ENCODE data around the gene ZFAND3.

The ZFAND3 gene

DNA sequence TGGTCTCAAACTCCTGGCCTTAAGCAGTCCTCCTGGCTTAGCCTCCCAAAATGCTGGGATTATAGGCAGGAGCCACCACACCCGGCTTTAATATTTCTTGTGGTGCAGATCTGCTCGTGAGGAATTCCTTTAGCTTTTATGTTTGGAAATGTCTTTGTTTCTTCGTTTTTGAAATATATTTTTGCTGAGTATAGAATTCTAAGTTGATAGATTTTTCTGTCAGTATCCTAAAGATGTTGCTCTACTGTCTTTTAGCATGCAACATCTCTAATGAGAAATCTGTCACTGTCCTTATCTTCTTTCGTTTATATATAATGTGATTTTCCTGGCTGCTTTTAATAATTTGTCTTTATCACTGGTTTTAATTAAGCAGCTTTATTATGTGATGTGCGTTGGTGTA lies 75.1 kb downstream of the ZFAND3 start:
- DNase-seq (ENCODE audit: low read depth): no peak

DNA sequence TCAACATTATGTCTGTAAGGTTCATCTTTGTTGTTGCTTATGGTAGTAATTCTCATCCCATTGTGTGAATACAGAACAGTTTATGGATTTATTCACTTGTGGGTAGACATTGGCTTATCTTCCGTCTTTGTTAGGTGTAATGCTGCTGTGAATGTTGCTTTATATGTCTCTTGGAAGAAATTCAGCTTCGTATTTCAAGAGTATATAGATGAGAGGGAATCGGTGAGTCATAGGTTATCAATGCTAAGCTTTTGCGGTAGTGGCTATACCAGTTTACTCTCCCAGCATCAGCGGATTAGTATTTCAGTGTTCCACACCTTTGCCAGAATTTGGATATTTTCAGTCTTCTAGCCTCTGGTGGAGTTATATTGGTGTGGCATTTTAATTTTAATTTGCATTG lies 77.8 kb downstream of the ZFAND3 start:
- DNase-seq (ENCODE audit: low read depth): no peak

DNA sequence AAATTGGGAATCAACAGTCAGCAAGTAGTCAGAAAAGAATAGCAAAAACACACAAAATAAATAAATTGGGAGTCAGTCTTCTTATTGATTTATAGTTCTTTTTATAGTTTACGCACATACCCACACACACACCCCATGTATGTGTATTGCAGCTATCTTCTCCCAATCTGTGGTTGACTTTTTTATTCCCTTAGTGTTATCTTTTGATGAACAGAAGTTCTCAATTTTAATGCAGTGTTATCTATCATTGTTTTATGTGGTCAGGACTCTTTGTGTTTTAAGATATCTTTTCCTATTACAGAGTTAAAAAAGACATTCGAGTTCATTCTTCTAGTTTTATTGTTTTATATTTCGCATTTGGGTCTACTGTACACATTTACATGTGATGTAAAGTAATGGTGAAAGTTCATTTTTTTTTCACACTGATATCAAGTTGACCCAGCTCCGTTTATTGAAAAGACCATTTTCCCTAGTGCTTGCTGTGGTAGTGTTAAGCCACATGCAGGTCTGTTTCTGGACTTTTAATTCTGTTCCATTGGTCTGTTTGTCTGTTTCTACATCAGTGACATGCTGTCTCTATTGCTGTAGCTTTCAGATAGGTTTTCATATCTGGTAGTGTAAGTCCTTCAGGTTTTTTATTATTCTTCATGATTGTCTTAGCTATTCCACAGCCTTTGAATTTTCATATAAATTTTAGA lies 78.4 kb downstream of the ZFAND3 start:
- DNase-seq (ENCODE audit: low read depth): no peak

DNA sequence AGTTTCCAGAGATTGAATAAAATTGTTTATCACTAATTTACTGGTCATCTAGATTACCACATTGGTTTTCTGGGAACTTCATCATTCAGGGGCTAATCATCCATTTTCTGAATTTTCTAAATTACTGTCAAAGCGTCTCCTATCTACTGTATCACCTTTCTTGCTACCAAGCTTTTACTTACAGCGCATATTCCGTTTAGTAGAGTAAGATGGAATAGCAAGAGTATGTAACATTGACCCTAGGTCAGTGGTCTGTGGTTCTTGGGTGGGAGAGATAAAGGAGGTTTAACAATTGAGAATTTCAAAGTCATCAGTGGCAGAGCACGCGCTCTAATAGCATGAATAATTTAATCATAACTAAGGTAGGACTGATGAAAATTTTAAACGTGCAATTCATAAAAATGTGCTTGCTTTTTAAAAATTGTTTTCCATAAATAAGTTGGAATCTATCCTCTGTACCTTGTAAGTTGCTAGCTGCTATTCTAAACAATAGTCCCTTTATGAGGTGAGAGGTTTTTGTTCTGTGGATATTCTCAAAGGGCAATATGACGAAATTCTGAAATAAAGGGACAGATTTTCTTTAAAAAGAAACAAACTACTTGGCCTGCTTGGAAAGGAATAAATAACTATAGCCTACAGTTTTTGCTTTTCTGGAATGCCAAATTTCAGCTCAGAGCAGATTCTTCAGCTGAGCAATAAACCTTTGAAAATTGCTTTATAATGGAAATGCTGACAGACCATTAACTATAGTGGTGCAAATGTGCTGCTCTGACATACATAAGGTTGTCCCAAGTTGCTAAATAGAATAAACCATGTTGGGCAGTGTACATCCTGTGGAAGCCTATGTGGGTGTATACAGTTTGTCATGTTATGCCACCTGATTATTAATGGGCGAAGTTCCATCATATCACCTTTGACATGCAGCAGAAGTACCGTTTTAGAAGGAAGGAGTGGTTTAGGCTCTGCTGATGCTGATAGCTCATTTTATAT lies 84.1 kb downstream of the ZFAND3 start:
- no peak for DNase-seq (ENCODE audit: low read depth)

DNA sequence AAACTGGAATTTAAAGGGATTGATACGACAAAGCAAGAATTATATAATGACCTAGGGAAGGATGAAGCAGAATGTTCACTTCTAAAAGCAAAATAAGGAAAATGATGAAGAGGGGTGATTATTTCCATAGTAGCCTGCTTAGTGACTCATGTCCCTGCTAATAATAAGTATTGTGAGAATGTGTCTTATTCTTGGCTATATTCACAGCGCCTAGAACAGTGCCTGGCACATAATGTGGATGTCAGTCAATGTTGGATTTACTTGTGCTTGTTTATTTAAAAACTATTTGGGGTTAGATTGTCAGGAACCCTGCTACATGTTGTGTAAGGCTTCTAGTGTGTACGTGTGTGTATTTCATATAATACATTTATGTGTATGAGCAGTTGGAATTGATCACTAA lies 85.1 kb downstream of the ZFAND3 start:
- no peak for DNase-seq (ENCODE audit: low read depth)

DNA sequence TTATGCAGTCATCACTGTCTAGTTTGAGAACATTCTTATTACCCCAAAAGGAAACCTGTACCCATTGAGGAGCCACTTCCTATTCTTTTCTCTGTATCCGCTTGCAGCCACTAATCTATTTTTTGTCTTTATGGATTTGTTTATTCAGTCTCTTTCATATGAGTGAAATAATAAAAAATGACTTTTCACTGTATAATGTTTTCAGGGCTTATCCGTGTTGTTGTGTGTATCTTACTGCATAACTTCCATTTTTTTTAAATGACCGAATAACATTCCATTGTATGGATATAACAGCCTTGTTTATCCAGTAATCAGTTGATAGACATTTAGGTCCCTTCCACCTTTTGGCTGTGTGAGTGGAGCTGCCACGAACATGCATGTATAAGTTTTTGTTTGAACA lies 86.6 kb downstream of the ZFAND3 start:
- no peak for DNase-seq (ENCODE audit: low read depth)

DNA sequence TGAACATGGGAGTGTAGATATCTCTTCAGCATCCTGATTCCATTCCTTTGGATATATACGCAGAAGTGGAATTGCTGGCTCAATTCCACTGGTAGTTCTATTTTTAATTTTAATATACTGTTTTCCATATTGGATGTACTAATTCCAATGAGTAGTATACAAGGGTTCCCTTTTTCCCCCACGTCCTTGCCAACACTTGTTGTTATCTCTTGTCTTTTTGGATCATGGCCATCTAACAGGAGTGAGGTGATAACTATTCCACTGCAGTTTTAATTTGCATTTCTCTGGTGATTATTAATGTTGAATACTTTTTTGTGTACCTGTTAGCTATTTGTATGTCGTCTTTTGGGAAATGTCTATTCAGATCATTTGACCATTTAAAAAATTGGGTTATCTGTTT lies 91.5 kb downstream of the ZFAND3 start:
- no peak for DNase-seq (ENCODE audit: low read depth)

DNA sequence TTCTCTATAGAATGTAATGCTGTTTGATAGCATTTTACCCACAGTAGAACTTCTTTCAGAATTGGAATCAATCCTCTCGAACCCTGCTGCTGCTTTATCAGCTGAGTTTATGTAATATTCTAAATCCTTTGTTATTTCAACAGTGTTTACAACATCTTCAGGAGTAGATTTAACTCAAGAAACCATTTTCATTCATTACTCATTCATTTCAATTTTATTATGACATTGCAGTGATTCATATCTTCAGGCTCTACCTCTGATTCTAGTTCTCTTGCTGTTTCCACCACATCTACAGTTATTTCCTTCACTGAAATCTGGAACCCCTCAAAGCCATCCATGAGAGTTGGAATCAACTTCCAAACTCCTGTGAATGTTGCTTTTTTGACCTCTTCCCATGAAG lies 93.7 kb downstream of the ZFAND3 start:
- no peak for DNase-seq (ENCODE audit: low read depth)

DNA sequence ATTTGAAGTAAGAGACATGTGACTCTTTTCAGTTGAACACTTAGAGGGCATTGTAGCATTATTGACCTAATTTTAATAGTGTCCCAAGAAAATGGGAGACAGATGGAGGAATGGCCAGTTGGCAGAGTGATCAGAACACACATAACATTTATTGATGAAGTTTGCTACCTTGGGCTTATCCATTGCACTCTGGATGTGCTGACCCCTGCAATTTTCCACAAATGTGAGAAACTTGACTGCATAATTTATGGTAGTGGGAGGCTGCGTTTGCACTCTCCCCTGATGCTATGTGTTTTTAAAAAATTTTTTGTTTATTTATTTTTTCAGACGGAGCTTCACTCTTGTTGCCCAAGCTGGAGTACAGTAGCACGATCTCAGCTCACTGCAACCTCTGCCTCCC lies 95.9 kb downstream of the ZFAND3 start:
- no peak for DNase-seq (ENCODE audit: low read depth)

DNA sequence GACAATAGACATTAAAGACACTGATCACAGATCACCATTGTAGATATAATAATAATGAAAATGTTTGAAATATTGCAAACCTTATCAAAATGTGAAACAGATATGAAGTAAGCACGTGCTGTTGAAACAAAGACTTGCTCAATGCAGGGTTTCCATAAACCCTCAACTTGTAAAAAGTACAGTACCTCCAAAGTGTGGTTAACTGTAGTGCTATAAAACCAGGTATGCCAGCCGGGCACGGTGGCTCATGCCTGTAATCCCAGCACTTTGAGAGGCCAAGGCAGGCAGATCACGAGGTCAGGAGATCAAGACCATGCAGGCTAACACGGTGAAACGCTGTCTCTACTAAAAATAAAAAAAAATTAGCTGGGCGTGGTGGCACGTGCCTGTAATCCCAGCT lies 96.6 kb downstream of the ZFAND3 start:
- no peak for DNase-seq (ENCODE audit: low read depth)

DNA sequence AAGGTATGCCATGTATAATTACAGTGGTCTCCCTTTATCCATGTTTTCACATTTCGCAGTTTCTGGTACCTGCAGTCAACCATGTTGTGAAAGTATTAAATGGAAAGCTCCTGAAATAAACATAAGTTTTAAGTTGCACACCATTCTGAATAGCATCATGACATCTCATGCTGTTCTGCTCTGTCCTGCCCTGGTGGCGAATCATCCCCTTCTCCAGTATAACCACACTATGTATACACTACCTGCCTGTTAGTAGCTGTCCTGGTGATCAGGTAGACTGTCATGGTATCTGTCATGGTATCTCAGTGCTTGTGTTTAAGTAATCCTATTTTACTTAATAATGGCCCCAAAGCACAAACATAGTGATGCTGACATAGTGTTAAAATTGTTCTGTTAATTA lies 97.1 kb downstream of the ZFAND3 start:
- DNase-seq (ENCODE audit: low read depth): no peak

DNA sequence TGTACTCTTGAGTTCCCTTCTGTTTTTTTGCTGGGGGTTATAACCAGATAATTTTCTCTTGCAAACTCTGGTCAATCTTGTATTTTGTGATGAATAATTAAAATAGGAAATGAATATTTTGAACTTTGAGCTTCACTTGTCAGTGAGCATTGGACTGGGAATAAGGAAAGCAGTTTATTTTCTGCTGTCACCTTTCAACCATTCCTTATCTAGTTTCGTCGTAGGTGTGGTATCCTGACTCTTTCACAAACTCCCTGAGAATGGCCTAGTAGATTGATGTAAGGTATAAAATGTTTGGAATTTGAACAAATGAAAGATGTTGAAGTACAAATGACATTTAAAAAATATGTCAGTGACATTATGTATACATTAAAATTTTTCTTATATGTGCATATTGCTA lies 98.0 kb downstream of the ZFAND3 start:
- no peak for DNase-seq (ENCODE audit: low read depth)

DNA sequence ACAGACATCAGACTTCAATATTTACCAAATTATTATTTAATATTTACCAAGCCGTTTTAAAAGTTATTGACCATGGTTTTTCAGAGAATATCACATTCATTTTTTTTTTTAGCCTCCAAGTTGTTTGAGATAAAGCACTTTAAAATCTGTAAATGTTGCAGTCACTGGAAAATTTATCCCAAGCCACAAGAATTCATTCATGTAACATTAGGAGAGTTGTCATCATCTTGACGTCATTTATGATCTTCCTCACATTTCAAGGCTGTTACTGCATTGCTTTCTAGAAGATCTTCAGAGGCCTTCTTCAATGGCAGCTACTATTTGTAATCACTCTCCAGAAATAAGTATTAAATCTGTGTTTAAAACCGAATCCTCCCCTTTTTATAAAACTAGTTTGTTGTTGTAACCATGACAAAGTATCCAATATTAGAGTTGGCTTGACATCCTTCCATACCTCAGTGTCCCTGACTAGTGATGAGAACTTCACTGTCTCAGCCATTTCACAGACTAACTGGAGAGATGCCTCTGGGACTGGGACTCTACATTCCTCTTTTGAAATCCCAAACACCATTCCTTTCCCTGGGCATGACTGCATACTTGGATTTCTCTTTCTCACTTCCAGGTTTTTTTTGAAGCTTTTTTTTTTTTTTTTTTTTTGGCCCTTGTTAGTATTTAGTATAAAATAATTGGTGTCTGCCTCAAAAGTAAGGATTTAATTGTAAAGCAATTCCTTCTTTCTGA lies 100.1 kb downstream of the ZFAND3 start:
- no peak for DNase-seq (ENCODE audit: low read depth)

DNA sequence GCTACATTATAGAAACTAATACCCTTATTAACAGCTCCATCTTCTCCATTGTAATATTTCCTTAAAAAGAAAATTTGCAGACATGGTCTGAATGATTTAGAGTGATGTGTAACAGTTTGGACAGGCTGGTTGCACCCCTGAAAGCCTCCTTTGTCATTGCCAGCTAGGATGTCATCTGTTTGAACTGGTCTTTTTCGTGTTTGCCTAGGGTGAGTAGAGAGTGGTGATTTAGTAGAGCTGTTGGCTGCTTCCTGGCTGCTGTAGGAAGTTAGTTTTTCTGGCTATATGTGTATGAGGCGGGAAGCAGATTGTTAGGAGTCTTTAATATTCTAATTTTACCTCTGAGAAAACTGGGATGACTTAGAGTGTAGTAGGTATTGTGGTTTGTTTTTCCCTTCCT lies 101.1 kb downstream of the ZFAND3 start:
- no peak for DNase-seq (ENCODE audit: low read depth)

DNA sequence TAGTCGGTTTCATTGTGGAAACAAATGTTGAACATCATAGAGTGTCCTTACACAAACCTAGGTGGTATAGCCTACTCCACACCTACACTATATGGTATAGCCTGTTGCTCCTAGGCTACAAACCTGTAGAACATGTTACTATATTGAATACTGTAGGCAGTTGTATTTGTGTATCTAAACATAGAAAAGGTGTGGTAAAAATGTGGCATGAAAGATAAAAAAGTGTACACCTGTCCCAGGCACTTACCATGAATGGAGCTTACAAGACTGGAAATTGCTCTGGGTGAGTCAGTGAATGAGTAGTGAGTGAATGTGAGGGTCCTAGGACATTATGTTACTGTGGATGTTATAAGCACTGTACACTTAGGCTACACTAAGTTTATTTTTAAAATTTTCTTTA lies 103.0 kb downstream of the ZFAND3 start:
- DNase-seq (ENCODE audit: low read depth): no peak

DNA sequence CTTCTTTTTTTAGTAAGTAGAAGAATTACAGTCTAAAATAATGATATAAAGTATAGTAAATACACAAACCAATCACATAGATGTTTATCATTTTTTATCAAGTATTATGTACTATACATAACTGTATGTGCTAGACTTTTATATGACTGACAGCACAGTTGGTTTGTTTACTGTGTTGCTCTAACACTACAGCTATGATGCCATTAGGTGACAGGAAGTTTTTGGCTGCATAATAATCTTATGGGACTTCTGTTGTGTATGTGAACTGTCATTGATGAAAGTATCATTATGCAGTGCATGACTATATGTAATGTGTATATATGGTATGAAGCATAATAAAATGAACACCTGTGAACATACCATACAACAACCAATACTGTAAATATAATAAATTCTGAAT lies 104.0 kb downstream of the ZFAND3 start:
- DNase-seq (ENCODE audit: low read depth): no peak

DNA sequence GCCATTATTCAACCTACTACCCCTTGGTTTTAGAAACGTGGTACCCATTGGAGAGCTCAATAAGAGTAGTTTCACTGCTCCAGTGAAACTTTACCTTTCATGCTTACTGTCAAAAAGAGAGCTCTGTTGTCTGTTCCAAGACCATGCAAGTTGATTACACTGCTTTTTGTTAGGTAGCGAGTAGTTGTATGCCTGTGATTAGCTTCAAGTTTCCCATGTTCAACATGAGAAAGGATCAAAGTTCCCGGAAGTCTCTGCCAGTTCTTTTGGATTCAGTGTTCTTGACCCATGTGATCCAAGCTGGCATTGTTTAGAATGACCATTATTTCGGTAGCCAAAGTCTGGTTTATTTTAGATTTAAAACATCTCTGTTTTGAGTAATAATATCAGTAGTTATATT lies 107.1 kb downstream of the ZFAND3 start:
- no peak for DNase-seq (ENCODE audit: low read depth)

DNA sequence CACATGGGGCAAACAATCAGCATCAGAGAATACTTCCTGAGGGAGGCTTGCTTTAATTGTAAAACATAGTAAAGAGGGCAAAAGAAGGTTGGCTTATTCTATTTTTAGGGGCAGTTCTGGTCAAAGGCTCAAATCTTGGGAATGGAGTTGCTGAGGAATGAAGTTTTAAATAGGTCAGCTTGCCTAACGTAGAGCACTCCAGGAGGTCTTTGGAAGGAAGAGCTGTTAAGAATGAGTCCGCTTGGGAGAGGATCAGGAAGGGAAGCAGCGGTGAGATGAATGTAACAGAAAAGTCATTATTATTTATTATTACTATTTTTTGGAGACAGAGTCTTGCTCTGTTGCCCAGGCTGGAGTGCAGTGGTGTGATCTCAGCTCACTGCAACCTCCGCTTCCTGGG lies 108.7 kb downstream of the ZFAND3 start:
- no peak for DNase-seq (ENCODE audit: low read depth)

DNA sequence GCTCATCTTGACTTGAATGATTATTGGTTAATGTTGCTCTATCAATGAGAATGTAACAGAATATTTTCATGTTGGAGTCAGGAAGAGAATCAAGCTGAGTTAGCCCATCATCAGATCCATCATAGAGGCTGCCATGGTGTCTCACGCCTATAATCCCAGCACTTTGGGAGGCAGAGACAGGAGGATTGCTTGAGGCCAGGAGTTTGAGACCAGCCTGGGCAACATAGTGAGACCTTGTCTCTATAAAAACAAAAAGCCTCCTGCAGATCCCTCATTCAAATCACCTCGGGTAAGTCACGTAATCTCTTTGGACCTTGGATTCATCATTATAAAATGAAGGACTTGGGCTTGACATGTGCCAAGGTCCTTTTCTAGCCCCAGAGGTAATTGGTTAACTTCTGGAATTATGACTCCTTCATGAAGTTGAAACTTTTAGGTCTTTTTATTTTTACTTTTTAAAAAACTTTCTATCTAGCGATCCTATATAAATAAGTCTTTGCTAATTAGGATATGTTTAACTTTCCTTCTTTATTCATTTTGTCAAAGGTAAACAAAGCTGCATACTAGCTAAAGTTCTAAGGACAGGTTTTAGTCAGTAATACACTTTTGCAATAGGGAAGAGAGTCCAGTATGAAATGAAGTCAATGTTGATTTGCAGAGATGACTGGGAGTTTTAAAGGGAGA lies 110.9 kb downstream of the ZFAND3 start:
- no peak for DNase-seq (ENCODE audit: low read depth)

DNA sequence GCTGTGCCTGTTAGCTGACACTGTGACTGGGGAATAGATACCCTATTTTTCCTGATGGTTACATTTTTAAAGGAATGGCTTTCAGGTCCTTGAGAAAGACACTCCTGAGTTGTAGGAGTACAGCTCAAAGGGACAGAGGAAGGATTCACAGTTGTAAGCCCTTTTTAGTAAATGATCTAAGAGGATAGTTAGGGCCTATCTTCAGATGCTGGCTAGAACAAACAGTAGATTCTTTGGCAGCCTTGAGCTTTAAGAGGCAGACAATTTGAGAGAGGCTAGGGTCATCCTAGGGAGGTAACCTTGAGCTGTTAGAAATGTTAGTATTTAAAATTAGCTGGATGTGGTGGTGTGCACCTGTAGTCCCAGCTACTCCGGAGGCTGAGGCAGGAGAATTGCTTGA lies 111.5 kb downstream of the ZFAND3 start:
- no peak for DNase-seq (ENCODE audit: low read depth)

DNA sequence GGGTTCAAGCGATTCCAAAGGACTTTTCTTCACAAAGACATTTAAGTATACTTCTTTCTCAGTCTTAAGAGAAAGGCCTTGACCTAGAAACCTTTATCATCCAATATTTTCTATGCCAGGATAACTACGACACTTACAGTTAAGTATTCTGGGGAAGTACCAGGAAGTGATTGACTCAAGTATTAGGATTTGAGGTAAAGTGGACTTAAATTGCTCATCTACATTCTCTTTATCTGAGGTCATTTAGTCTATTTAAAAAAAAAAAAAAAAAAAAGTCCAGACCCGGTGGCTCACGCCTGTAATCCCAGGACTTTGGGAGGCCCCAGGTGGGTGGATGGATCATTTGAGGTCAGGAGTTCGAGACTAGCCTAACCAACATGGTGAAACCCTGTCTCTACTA lies 114.7 kb downstream of the ZFAND3 start:
- DNase-seq (ENCODE audit: low read depth): no peak

DNA sequence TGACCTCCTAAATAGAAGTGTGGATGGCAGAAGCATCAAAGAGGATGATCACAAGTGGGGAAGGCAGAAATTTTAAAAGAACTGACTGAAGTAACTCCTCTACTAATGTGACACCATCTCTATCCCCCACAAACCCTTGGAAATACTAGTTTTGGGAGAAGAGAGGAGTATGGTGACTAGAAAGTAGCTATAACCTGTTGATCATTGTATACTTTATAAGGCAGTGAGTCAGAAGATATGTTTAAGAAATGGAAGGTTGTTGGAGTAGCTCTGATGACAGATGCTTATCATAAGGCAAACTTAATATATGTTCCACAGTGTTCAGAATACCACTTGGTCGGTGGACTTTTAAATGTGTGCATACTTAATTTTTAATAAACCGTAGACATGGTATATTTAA lies 116.6 kb downstream of the ZFAND3 start:
- no peak for DNase-seq (ENCODE audit: low read depth)
